ENCODE measurements around the gene PTPRN2. TPM values are rescaled to one million over a fixed set of nuclear protein-coding genes. Genes with fewer than 3 reads are reported as not detected.

PTPRN2 gene
- total RNA-seq, 4 donors from 2014 or later = 2.0 to 9.5 (median 2.6) TPM

- DNase-seq (ENCODE audit: low spot score) = no peak
- no peak for ATAC-seq (ENCODE audit: low FRiP score)
- no peak for TF ChIP-seq CTCF (IDR thresholded peaks at IDR 0.05)
Measured at GRCh38 chr7:158289761-158290523, 297.7 kb downstream of the PTPRN2 start.

GRCh38 chr7:158289231-158289630 lies 298.4 kb downstream of the PTPRN2 start:
- ATAC-seq (ENCODE audit: low FRiP score) (no peak), DNase-seq (ENCODE audit: low spot score) (no peak)
- TF ChIP-seq CTCF (IDR thresholded peaks at IDR 0.05) = no peak

GRCh38 chr7:158286210-158286609 lies 301.4 kb downstream of the PTPRN2 start:
- no peak for TF ChIP-seq CTCF (IDR thresholded peaks at IDR 0.05)
- DNase-seq (ENCODE audit: low spot score) (no peak), ATAC-seq (ENCODE audit: low FRiP score) (no peak)

GRCh38 chr7:158285383-158285770 lies 302.2 kb downstream of the PTPRN2 start:
- TF ChIP-seq CTCF (IDR thresholded peaks at IDR 0.05) = no peak
- ATAC-seq (ENCODE audit: low FRiP score) (no peak), DNase-seq (ENCODE audit: low spot score) (no peak)

GRCh38 chr7:158284617-158285382 lies 302.8 kb downstream of the PTPRN2 start:
- no peak for DNase-seq (ENCODE audit: low spot score)
- no peak for TF ChIP-seq CTCF (IDR thresholded peaks at IDR 0.05)
- ATAC-seq (ENCODE audit: low FRiP score) = no peak

- DNase-seq (ENCODE audit: low spot score) (no peak), ATAC-seq (ENCODE audit: low FRiP score) (no peak)
- no peak for TF ChIP-seq CTCF (IDR thresholded peaks at IDR 0.05)
Measured at GRCh38 chr7:158284121-158284520, 303.5 kb downstream of the PTPRN2 start.

Measured in omental fat pad (tissue), 4 donors.